Smooth muscle cell (in vitro differentiated cells): ENCODE data around the gene LMNA. TPM values are rescaled to one million over a fixed set of nuclear protein-coding genes. Genes with fewer than 3 reads are reported as not detected.

Experiments
- DNase-seq: peaks from one replicate; lab custom pipeline; 2025; ENCODE audit not compliant: unreplicated experiment; lab: John Stamatoyannopoulos, UW
- H2AFZ ChIP-seq: fragments of 200-600 bp; sonication (generic); 2 replicates; pipeline ENCODE4 v1.6.0; 2016; ENCODE audit warnings: antibody characterized with exemption, low read depth, mild to moderate bottlenecking
- H3F3A ChIP-seq: fragments of 200-600 bp; sonication (generic); 2 replicates; pipeline ENCODE4 v1.6.0; 2017; ENCODE audit warnings: antibody characterized with exemption, low read depth
- H3K27ac ChIP-seq: fragments of 200-600 bp; sonication (generic); 2 replicates; pipeline ENCODE4 v1.5.1; 2016; ENCODE audit warnings: low read depth, mild to moderate bottlenecking
- H3K27me3 ChIP-seq: fragments of 200-600 bp; sonication (generic); 2 replicates; pipeline ENCODE4 v1.6.1; 2016; ENCODE audit warnings: low read depth, mild to moderate bottlenecking
- H3K36me3 ChIP-seq: fragments of 200-600 bp; sonication (generic); 2 replicates; pipeline ENCODE4 v1.5.1; 2016; ENCODE audit warnings: low read depth
- H3K4me1 ChIP-seq: fragments of 200-600 bp; sonication (generic); 2 replicates; pipeline ENCODE4 v1.5.1; 2016; ENCODE audit warnings: low read depth
- H3K4me2 ChIP-seq: fragments of 200-600 bp; sonication (generic); 2 replicates; pipeline ENCODE4 v1.6.0; 2016; ENCODE audit warnings: mild to moderate bottlenecking
- H3K4me3 ChIP-seq: fragments of 200-600 bp; sonication (generic); 2 replicates; pipeline ENCODE4 v1.5.1; 2016; ENCODE audit warnings: mild to moderate bottlenecking
- H3K79me2 ChIP-seq: fragments of 200-600 bp; sonication (generic); 2 replicates; pipeline ENCODE4 v1.6.0; 2016; ENCODE audit warnings: low read depth, mild to moderate bottlenecking
- H3K9ac ChIP-seq: fragments of 200-600 bp; sonication (generic); 2 replicates; pipeline ENCODE4 v1.6.0; 2016; ENCODE audit warnings: low read depth
- H3K9me3 ChIP-seq: fragments of 200-600 bp; sonication (generic); replicated peaks from 2 replicates; pipeline ENCODE4 v1.5.1; 2016; ENCODE audit warnings: low read depth
- H4K20me1 ChIP-seq: fragments of 200-600 bp; sonication (generic); 2 replicates; pipeline ENCODE4 v1.6.0; 2016; ENCODE audit warnings: low read depth
- WGBS: methylation state at CpG from one replicate; pipeline ENCODE4 v1.1.7; 2016; ENCODE audit warnings: low lambda C conversion rate; 5-methylcytosine and 5-hydroxymethylcytosine counted together
- polyA plus RNA-seq: library from polyadenylated mRNA; unstranded; fragments of >200 nt; fragmentation: Nextera tagmentation; extraction: Ambion mirVana; gene quantifications from 2 replicates; pipeline ENCODE4 v1.2.1, GENCODE V29; 2016
- total RNA-seq: library from RNA; depleted of rRNA; stranded (reverse); fragments of >200 nt; gene quantifications from 2 replicates; pipeline ENCODE4 v1.2.3, GENCODE V29; 2014
- TF ChIP-seq, protein P1 (sequence below): fragments of 200-600 bp; sonication (generic); IDR thresholded peaks from 2 replicates; pipeline ENCODE4 v1.5.1; 2017; ENCODE audit warnings: borderline replicate concordance, mild to moderate bottlenecking, antibody characterized with exemption; ENCODE audit not compliant: insufficient read depth, poor library complexity, severe bottlenecking

The LMNA gene
- total and polyA plus RNA-seq, 2 experiments from 2014 or later = 256 to 626 TPM

DNA sequence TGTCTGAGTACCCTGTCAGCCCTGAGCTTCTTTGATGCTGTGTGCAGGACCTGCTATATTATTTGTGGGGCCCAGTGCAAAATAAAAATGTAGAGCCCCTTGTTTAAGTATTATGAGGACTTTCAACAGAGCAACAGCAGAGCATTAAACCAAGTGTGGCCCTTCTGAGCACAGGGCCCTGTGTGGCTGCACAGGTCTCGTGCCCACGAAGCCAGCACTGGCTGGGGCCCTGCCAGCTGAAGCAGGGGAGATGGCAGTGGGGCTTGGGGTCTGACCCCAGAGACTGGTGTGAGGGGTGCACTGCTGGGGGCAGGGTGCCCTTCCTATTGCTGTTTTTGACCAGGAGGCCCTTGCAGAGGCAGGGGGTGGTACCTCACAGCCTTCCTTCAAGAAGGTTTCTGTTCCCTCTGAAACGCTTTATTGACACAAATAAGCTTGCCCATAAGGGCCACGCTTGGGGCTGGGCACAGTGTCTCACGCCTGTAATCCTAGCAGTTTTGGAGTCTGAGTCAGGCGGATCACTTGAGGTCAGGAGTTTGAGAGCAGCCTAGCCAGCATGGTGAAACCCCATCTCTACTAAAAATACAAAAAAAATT is 36.7 kb downstream of the LMNA start:
- H3K27ac ChIP-seq = no peak overlapping the region
- 44% methylated on average over 6 of the region's 6 CpGs for WGBS
- no peak overlapping the region for H2AFZ ChIP-seq

DNA sequence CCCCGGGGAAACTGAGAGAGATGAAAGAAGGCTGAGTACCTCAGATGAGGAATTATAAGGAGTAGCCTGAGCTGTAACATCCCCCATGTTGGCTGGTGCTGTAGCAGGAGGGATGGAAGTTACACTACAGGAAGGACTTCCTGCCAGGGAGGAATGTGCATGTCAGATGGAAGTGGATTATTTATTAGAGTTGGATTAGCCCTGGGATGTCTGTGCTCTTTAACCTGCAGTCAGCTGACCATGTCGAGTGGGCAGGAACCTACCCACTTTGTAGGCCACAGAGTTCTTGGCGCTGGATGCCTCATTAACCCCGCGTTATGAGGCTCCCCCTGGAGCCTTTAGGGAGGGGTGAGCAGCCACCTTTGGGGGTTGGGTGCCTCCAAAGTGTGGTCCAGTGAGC is 38.1 kb downstream of the LMNA start:
- no peak overlapping the region for H3K9ac ChIP-seq
- no peak overlapping the region for H2AFZ ChIP-seq
- H3K36me3 ChIP-seq = no peaks in the 10 kb centered on the region
- peaks cover 1% of the 10 kb centered on the region for H3K4me1 ChIP-seq
- no peaks in the 10 kb centered on the region for H3K79me2 ChIP-seq
- no peak overlapping the region for H3K4me3 ChIP-seq
- no peak overlapping the region for H3K27ac ChIP-seq
- no peaks in the 10 kb centered on the region for H3K9me3 ChIP-seq
- no peak for DNase-seq
- H4K20me1 ChIP-seq = no peaks in the 10 kb centered on the region
- peaks cover 15% of the 10 kb centered on the region for H3K27me3 ChIP-seq
- TF ChIP-seq, protein P1, sequence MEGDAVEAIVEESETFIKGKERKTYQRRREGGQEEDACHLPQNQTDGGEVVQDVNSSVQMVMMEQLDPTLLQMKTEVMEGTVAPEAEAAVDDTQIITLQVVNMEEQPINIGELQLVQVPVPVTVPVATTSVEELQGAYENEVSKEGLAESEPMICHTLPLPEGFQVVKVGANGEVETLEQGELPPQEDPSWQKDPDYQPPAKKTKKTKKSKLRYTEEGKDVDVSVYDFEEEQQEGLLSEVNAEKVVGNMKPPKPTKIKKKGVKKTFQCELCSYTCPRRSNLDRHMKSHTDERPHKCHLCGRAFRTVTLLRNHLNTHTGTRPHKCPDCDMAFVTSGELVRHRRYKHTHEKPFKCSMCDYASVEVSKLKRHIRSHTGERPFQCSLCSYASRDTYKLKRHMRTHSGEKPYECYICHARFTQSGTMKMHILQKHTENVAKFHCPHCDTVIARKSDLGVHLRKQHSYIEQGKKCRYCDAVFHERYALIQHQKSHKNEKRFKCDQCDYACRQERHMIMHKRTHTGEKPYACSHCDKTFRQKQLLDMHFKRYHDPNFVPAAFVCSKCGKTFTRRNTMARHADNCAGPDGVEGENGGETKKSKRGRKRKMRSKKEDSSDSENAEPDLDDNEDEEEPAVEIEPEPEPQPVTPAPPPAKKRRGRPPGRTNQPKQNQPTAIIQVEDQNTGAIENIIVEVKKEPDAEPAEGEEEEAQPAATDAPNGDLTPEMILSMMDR = no peak
- H3F3A ChIP-seq = no peaks in the 10 kb centered on the region
- H3K4me2 ChIP-seq = no peak overlapping the region
- 84% methylated on average over 5 of the region's 5 CpGs for WGBS

More for the DNA sequence above, 36.7 kb downstream of the LMNA start:
- H3F3A ChIP-seq = no peaks in the 10 kb centered on the region
- H3K4me2 ChIP-seq = no peak overlapping the region
- no peaks in the 10 kb centered on the region for H3K9me3 ChIP-seq
- H4K20me1 ChIP-seq = no peaks in the 10 kb centered on the region
- no peaks in the 10 kb centered on the region for H3K36me3 ChIP-seq
- H3K27me3 ChIP-seq = peaks cover 15% of the 10 kb centered on the region
- H3K4me3 ChIP-seq = no peak overlapping the region
- no peaks in the 10 kb centered on the region for H3K79me2 ChIP-seq
- no peak for DNase-seq
- TF ChIP-seq, protein P1 = no peak
- peaks cover 15% of the 10 kb centered on the region for H3K4me1 ChIP-seq
- no peak overlapping the region for H3K9ac ChIP-seq

DNA sequence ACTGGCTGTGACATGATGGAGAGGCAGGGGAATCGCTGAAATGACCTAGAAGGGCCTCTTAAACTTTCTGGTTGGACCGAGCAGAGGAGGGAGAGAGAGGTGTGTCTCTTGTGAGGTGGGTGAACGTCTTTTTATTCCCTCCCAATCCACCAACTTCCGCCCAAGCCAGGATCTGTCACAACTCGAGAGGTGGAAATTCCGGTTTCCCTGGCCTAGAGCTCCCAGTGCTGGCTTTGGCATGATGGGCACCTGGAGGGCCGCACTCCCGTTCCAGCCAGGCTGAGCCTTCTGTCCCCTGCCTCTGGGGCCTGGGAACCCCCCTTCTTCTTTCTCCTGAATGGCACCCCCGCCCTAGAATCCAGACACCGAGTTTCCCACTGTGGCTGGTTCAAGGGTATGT is 38.9 kb downstream of the LMNA start, which contains the start of gene SEMA4A:
Gene SEMA4A, plus strand, starts transcription at position 224 of the 400 bp plus-strand sequence. CDS start 994 bp downstream, outside the sequence.
- no peak within 1 kb of the TSS for H2AFZ ChIP-seq
- no peak within 1 kb of the TSS for H3K9ac ChIP-seq
- no peaks in the 10 kb centered on the region for H3K36me3 ChIP-seq
- H3K4me3 ChIP-seq = no peak within 1 kb of the TSS
- H3F3A ChIP-seq = no peaks in the 10 kb centered on the region
- H3K4me1 ChIP-seq = no peaks in the 10 kb centered on the region
- no peak for DNase-seq
- H3K27ac ChIP-seq = no peak within 1 kb of the TSS
- no peaks in the 10 kb centered on the region for H4K20me1 ChIP-seq
- no peaks in the 10 kb centered on the region for H3K79me2 ChIP-seq
- H3K4me2 ChIP-seq = no peak within 1 kb of the TSS
- 73% methylated on average over 10 of the region's 10 CpGs for WGBS
- TF ChIP-seq, protein P1 = no peak
- no peaks in the 10 kb centered on the region for H3K9me3 ChIP-seq
- H3K27me3 ChIP-seq = peaks cover 15% of the 10 kb centered on the region

DNA sequence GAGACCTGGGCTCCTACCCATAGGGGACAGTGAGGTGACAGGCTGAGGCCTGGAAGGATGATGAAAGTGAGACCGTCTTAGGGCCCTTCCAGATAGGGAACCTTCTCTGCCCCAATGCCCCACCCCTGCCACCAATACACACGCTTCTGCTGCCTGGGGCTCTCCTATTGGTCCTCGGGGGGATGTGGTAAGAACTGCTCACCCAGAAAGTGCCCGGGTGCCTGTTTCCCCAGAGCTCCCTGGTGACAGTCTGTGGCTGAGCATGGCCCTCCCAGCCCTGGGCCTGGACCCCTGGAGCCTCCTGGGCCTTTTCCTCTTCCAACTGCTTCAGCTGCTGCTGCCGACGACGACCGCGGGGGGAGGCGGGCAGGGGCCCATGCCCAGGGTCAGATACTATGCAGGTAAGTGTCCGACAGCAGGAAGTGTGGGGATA is 39.8 kb downstream of the LMNA start:
- TF ChIP-seq, protein P1 = no peak
- Histone ChIP-seq H3K4me2 (no peak overlapping the region), H3K79me2 (no peaks in the 10 kb centered on the region), H4K20me1 (no peaks in the 10 kb centered on the region), H3K27me3 (peaks cover 9% of the 10 kb centered on the region), H3K9ac (no peak overlapping the region), H3K4me1 (no peaks in the 10 kb centered on the region), H3F3A (no peaks in the 10 kb centered on the region), H3K4me3 (no peak overlapping the region), H3K27ac (no peak overlapping the region), H3K9me3 (no peaks in the 10 kb centered on the region), H3K36me3 (no peaks in the 10 kb centered on the region), H2AFZ (no peak overlapping the region)
- DNase-seq = no peak
- 86% methylated on average over 11 of the region's 11 CpGs for WGBS
